HepG2 (cell line): Measurements from ENCODE around the gene GPR183. TPM values are rescaled to one million over a fixed set of nuclear protein-coding genes. Genes with fewer than 3 reads are reported as not detected.

Experiments used
- ATAC-seq: fragments of 200-7000 bp; cut with Tn5 transposase; 3 replicates; pipeline ENCODE4 v1.9.1; 2020; ENCODE audit warnings: mild to moderate bottlenecking, moderate library complexity
- BruUV-seq: library from RNA; stranded (reverse); fragments of 400-500 nt; replicated peaks from 2 replicates; lab custom pipeline; 2021; lab: Mats Ljungman, UMichigan
- CTCF ChIA-PET: fragments of 300-600 bp; formaldehyde crosslinking; extraction: SDS; loops from one replicate; lab custom pipeline; 2021; ENCODE audit warnings: low total read pairs, inconsistent platforms, low intra/inter-chr PET ratio; lab: Yijun Ruan, JAX
- POLR2A ChIA-PET: fragments of 350-600 bp; sonication (Branson Sonifier 250); formaldehyde crosslinking; loops from one replicate; lab custom pipeline; 2020; ENCODE audit warnings: antibody characterized with exemption, inconsistent platforms; lab: Yijun Ruan, JAX
- DNase-seq: peaks from one replicate; pipeline ENCODE4 v3.0.0-alpha.2; 2015; ENCODE audit warnings: low spot score
- FAIRE-seq: peaks from 3 replicates; lab custom pipeline; 2011; peaks lifted over from hg19 to GRCh38; lab: Jason Lieb, UNC
- H2AFZ ChIP-seq: one replicate; pipeline ENCODE4 v1.6.1; 2011; ENCODE audit warnings: low read length, inconsistent platforms
- H3K27ac ChIP-seq: fragments of 300-600 bp; 3 replicates; pipeline ENCODE4 v1.8.0; 2011; ENCODE audit warnings: mixed run types, mild to moderate bottlenecking, mixed read lengths, low read length, inconsistent platforms; ENCODE audit not compliant: insufficient read depth; ENCODE audit errors: extremely low read length
- H3K27me3 ChIP-seq, 2 experiments: fragments of 200-600 bp in 1 of 2; 2 replicates in 1 of 2; 3 replicates in 1 of 2; pipeline versions ENCODE4 v1.6.0 to v1.8.0; 2011; ENCODE audit warnings: low read length in 2 of 2, mild to moderate bottlenecking in 2 of 2, moderate library complexity in 2 of 2, inconsistent platforms in 1 of 2; ENCODE audit not compliant: insufficient read depth in 2 of 2, control insufficient read depth in 1 of 2
- H3K36me3 ChIP-seq, 2 experiments: fragments of 200-600 bp in 1 of 2; replicated peaks in 1 of 2; 2 replicates in 1 of 2; 3 replicates in 1 of 2; pipeline versions ENCODE4 v1.5.1 to v1.8.0; 2011; ENCODE audit warnings: low read length in 2 of 2, inconsistent platforms in 1 of 2; ENCODE audit not compliant: insufficient read depth in 2 of 2, control insufficient read depth in 1 of 2
- H3K4me1 ChIP-seq: 2 replicates; pipeline ENCODE4 v1.5.1; 2012; ENCODE audit warnings: low read length, inconsistent platforms; ENCODE audit not compliant: insufficient read depth
- H3K4me2 ChIP-seq: 2 replicates; pipeline ENCODE4 v1.6.0; 2011; ENCODE audit warnings: low read depth, low read length, inconsistent platforms
- H3K4me3 ChIP-seq, 3 experiments: fragments of 200-600 bp in 1 of 3; sonication (generic), shearing (Covaris generic) in 1 of 3; replicated peaks in 1 of 3; 2 replicates each; pipeline ENCODE4 v1.5.1; 2011 to 2016; ENCODE audit warnings: low read length in 3 of 3, inconsistent platforms in 2 of 3, low read depth in 2 of 3, mild to moderate bottlenecking in 2 of 3, control low read depth in 1 of 3, mixed read lengths in 1 of 3; ENCODE audit not compliant: insufficient read depth in 1 of 3
- H3K79me2 ChIP-seq: one replicate; pipeline ENCODE4 v1.6.1; 2011; ENCODE audit warnings: low read length, inconsistent platforms; ENCODE audit not compliant: insufficient read depth
- H3K9ac ChIP-seq: 2 replicates; pipeline ENCODE4 v1.6.0; 2011; ENCODE audit warnings: mild to moderate bottlenecking, low read depth, low read length, inconsistent platforms; ENCODE audit not compliant: insufficient read depth
- H3K9me3 ChIP-seq: 2 replicates; pipeline ENCODE4 v1.5.1; 2012; ENCODE audit warnings: mild to moderate bottlenecking, low read length
- H4K20me1 ChIP-seq: 2 replicates; pipeline ENCODE4 v1.6.0; 2011; ENCODE audit warnings: inconsistent platforms, mild to moderate bottlenecking, low read length, moderate library complexity; ENCODE audit not compliant: insufficient read depth
- ATF7 ChIP-seq, 2 experiments: fragments of 450-650 bp in 1 of 2; sonication (generic) in 1 of 2; formaldehyde crosslinking in 1 of 2; IDR thresholded peaks; 2 replicates each; pipeline versions ENCODE4 v1.4.0 to v1.6.1; 2016 to 2020; ENCODE audit warnings: antibody characterized with exemption in 1 of 2, mild to moderate bottlenecking in 1 of 2, missing genetic modification reagents in 1 of 2
- MTERF4 ChIP-seq: sonication (generic); formaldehyde crosslinking; IDR thresholded peaks from 2 replicates; pipeline ENCODE4 v1.8.0; 2023; ENCODE audit warnings: mild to moderate bottlenecking, missing genetic modification reagents
- ZUFSP ChIP-seq: sonication (generic); formaldehyde crosslinking; IDR thresholded peaks from 2 replicates; pipeline ENCODE4 v1.9.0; 2021; ENCODE audit warnings: missing genetic modification reagents, mild to moderate bottlenecking, borderline replicate concordance
- WGBS: methylation state at CpG from one replicate; pipeline ENCODE4 v1.1.6; 2017; ENCODE audit warnings: low lambda C conversion rate; 5-methylcytosine and 5-hydroxymethylcytosine counted together
- in situ Hi-C: cut with HindIII; loops from 2 replicates; pipeline ENCODE4 v1.10.0; 2017; ENCODE audit warnings: low pct_unique_long_range_greater_than_20kb; ENCODE audit not compliant: extremely low pct_ligation_motif_present
- intact Hi-C: fragments of 100-400 bp; cut with micrococcal nuclease; formaldehyde crosslinking; loops from one replicate; pipeline ENCODE4 v1.10.0; 2022; ENCODE audit not compliant: unreplicated experiment
- polyA plus RNA-seq, 8 experiments: library from polyadenylated mRNA; depleted of rRNA in 3 of 8; stranded (reverse) in 7 of 8; unstranded in 1 of 8; fragments of >200 nt; fragmentation: Illumina TruSeq in 4 of 8; extraction: Trizol in 4 of 8; gene quantifications; 2 replicates each; pipeline versions ENCODE4 v1.2.1 to v1.2.3, GENCODE V29; 2011 to 2016; ENCODE audit warnings: low read depth in 4 of 8, missing spikeins in 1 of 8, mixed read lengths in 1 of 8; ENCODE audit not compliant: insufficient read depth in 1 of 8
- total RNA-seq, 5 experiments: library from RNA; depleted of rRNA; stranded (reverse); fragments of >200 nt; fragmentation: Illumina TruSeq; extraction: Trizol; gene quantifications; 2 replicates each; pipeline ENCODE4 v1.2.3, GENCODE V29; 2016; ENCODE audit warnings: low read depth in 1 of 5

GPR183 gene
- total and polyA plus RNA-seq, 2 of the 13 experiments (the other 11 are each of a cell fraction or from before 2014, with no cell fraction given) = not detected

- FAIRE-seq = no peak
- in situ Hi-C loops (no loop called here), intact Hi-C loops (no loop called here)
- over 99% methylated on average over 4 of the region's 4 CpGs for WGBS
- Histone ChIP-seq H3K36me3 (peaks cover 0 to 15% of the 10 kb centered on the region in 2 experiments; a peak in 3 of 5 replicates), H3K4me2 (no peak overlapping the region), H4K20me1 (no peaks in the 10 kb centered on the region), H3K4me1 (no peaks in the 10 kb centered on the region), H3K9me3 (no peaks in the 10 kb centered on the region), H3K79me2 (no peaks in the 10 kb centered on the region), H3K4me3 (no peak overlapping the region), H3K9ac (no peak overlapping the region), H3K27ac (no peak overlapping the region), H2AFZ (no peak overlapping the region), H3K27me3 (no peaks in the 10 kb centered on the region)
- TF ChIP-seq ZUFSP (CRISPR knock-in tag) = no peak
- no TSS peak for BruUV-seq
- no peak for ATAC-seq
- CTCF ChIA-PET = no interaction called here
- POLR2A ChIA-PET = no interaction called here
- no peak for DNase-seq
These were observed 3.3 kb upstream of the GPR183 start for GRCh38 chr13:99310382-99311031.

GRCh38 chr13:99308471-99309087 is 1.4 kb upstream of the GPR183 start:
- CTCF ChIA-PET = no interaction called here
- DNase-seq = no peak
- H3K36me3 ChIP-seq = peaks cover 2 to 9% of the 10 kb centered on the region in 2 experiments; a peak in 3 of 5 replicates
- in situ Hi-C loops = no loop called here
- no peaks in the 10 kb centered on the region for H3K79me2 ChIP-seq
- no peak overlapping the region for H3K4me2 ChIP-seq
- no peaks in the 10 kb centered on the region for H3K27me3 ChIP-seq
- no peak overlapping the region for H3K27ac ChIP-seq
- H2AFZ ChIP-seq = no peak overlapping the region
- no peak for FAIRE-seq
- no peaks in the 10 kb centered on the region for H4K20me1 ChIP-seq
- no peaks in the 10 kb centered on the region for H3K4me1 ChIP-seq
- peak; percentile 50 for TF ChIP-seq ATF7 (IDR thresholded peaks at IDR 0.05)
- no peak for TF ChIP-seq ATF7 (CRISPR knock-in tag; IDR thresholded peaks at IDR 0.05)
- no peak for TF ChIP-seq MTERF4 (CRISPR knock-in tag)
- BruUV-seq = no TSS peak
- POLR2A ChIA-PET = no interaction called here
- WGBS = 93% methylated on average over 3 of the region's 3 CpGs
- intact Hi-C loops = no loop called here
- H3K9ac ChIP-seq = no peak overlapping the region
- H3K4me3 ChIP-seq = no peak overlapping the region
- ATAC-seq = no peak
- H3K9me3 ChIP-seq = no peaks in the 10 kb centered on the region
